Panc1 (cell line): Measurements from ENCODE around the gene GANAB. TPM values are rescaled to one million over a fixed set of nuclear protein-coding genes. Genes with fewer than 3 reads are reported as not detected.
A peak's percentile ranks its signal among the peaks of the same experiment; 100 is the strongest.

ENCODE experiments used
- ATAC-seq: fragments of 200-7000 bp; cut with Tn5 transposase; 2 replicates; pipeline ENCODE4 v1.9.1; 2020; ENCODE audit warnings: mild to moderate bottlenecking, moderate library complexity
- Bru-seq: library from RNA; stranded (reverse); fragments of 400-500 nt; gene quantifications from one replicate; lab custom pipeline; 2021; lab: Mats Ljungman, UMichigan
- BruChase-seq, 2 experiments: library from RNA; stranded (reverse); fragments of 400-500 nt; gene quantifications; one replicate each; lab custom pipeline; 2021; lab: Mats Ljungman, UMichigan
- BruUV-seq: library from RNA; stranded (reverse); fragments of 400-500 nt; replicated peaks from 2 replicates; lab custom pipeline; 2021; lab: Mats Ljungman, UMichigan
- CTCF ChIA-PET: fragments of 300-600 bp; sonication (Branson Sonifier 250); formaldehyde crosslinking; loops from one replicate; lab custom pipeline; 2022; ENCODE audit warnings: antibody characterized with exemption; lab: Charles Lee
- POLR2A ChIA-PET: fragments of 300-600 bp; sonication (Branson Sonifier 250); formaldehyde crosslinking; loops from one replicate; lab custom pipeline; 2022; ENCODE audit warnings: antibody characterized with exemption; lab: Charles Lee
- DNase-seq: peaks from one replicate; pipeline ENCODE4 v3.0.0-alpha.2; 2010; ENCODE audit warnings: low read depth, low spot score
- H3K27ac ChIP-seq: 2 replicates; pipeline ENCODE4 v1.5.1; 2011; ENCODE audit warnings: mild to moderate bottlenecking, low read length, inconsistent platforms
- H3K27me3 ChIP-seq: fragments of 200-500 bp; sonication (Bioruptor generic); 2 replicates; pipeline ENCODE4 v1.6.0; 2014; ENCODE audit warnings: low read length, inconsistent platforms; ENCODE audit not compliant: control insufficient read depth, insufficient read depth
- H3K36me3 ChIP-seq: fragments of 200-500 bp; sonication (Bioruptor generic); 2 replicates; pipeline ENCODE4 v1.5.1; 2014; ENCODE audit warnings: inconsistent platforms, mild to moderate bottlenecking, low read length, moderate library complexity; ENCODE audit not compliant: control insufficient read depth, insufficient read depth
- H3K4me1 ChIP-seq: 2 replicates; pipeline ENCODE4 v1.5.1; 2011; ENCODE audit warnings: inconsistent platforms, mild to moderate bottlenecking, low read length, moderate library complexity; ENCODE audit not compliant: control insufficient read depth, insufficient read depth
- H3K4me3 ChIP-seq, 2 experiments: 2 replicates each; pipeline ENCODE4 v1.5.1; 2011 to 2012; ENCODE audit warnings: low read depth in 2 of 2, low read length in 2 of 2, mild to moderate bottlenecking in 2 of 2, inconsistent platforms in 1 of 2, moderate library complexity in 1 of 2
- H3K9me3 ChIP-seq: fragments of 200-500 bp; sonication (Bioruptor generic); 2 replicates; pipeline ENCODE4 v1.5.1; 2014; ENCODE audit warnings: low read depth, mild to moderate bottlenecking, inconsistent platforms, low read length, moderate library complexity; ENCODE audit not compliant: control insufficient read depth, insufficient read depth
- CTCF ChIP-seq: fragments of 450-650 bp; IDR thresholded peaks from 2 replicates; pipeline ENCODE4 v1.5.1; 2017; ENCODE audit warnings: mild to moderate bottlenecking
- POLR2AphosphoS5 ChIP-seq: IDR thresholded peaks from 2 replicates; pipeline ENCODE4 v1.6.1; 2012; ENCODE audit warnings: mild to moderate bottlenecking, low read depth, low read length, moderate library complexity
- REST ChIP-seq, 2 experiments: IDR thresholded peaks; 2 replicates each; pipeline ENCODE4 v1.6.1; 2011 to 2012; ENCODE audit warnings: low read depth in 2 of 2, control low read depth in 1 of 2, low read length in 1 of 2, mild to moderate bottlenecking in 1 of 2, moderate library complexity in 1 of 2; ENCODE audit not compliant: insufficient read depth in 1 of 2
- SIN3A ChIP-seq: IDR thresholded peaks from 2 replicates; pipeline ENCODE4 v1.6.1; 2012; ENCODE audit warnings: low read depth, mild to moderate bottlenecking, low read length, moderate library complexity, borderline replicate concordance; ENCODE audit not compliant: insufficient read depth
- TCF7L2 ChIP-seq: IDR thresholded peaks from 2 replicates; pipeline ENCODE4 v1.6.1; 2011; ENCODE audit warnings: mild to moderate bottlenecking, low read depth, low read length, inconsistent platforms
- in situ Hi-C: cut with HindIII; loops from 2 replicates; pipeline ENCODE4 v1.10.0; 2016; ENCODE audit warnings: low sequenced_read_pairs, low pct_unique_long_range_greater_than_20kb
- intact Hi-C: fragments of 100-400 bp; cut with micrococcal nuclease; formaldehyde crosslinking; loops from one replicate; pipeline ENCODE4 v1.10.0; 2022; ENCODE audit not compliant: unreplicated experiment
- long read RNA-seq: library from polyadenylated mRNA; unstranded; transcript quantifications from one replicate; pipeline ENCODE4 v2.0.0, GENCODE V29; 2021; ENCODE audit not compliant: unreplicated experiment
- polyA plus RNA-seq: library from polyadenylated mRNA; unstranded; fragments of >200 nt; gene quantifications from one replicate; pipeline ENCODE4 v1.2.1, GENCODE V29; 2012; ENCODE audit warnings: missing spikeins; ENCODE audit not compliant: insufficient read length
- total RNA-seq: library from RNA; stranded (reverse); gene quantifications from one replicate; pipeline ENCODE4 v1.2.1, GENCODE V29; 2021; ENCODE audit not compliant: unreplicated experiment

GANAB gene
- 415 TPM for total RNA-seq
- polyA plus RNA-seq, result 318 TPM
- Bru-seq, nascent RNA, result percentile 90 among the genes with signal in this experiment
- BruChase-seq, experiment 1, labeled RNA remaining after a 2-hour chase, result percentile 96 among the genes with signal in this experiment
- BruChase-seq, experiment 2, labeled RNA remaining after a 6-hour chase, result percentile 97 among the genes with signal in this experiment
- long read RNA-seq, transcript GANAB-202 (24 exons, 3,608 nt), result major isoform, 29 of 418 reads
- long read RNA-seq, transcript GANAB-201 (25 exons, 3,906 nt), result minor isoform, 14 of 418 reads
- long read RNA-seq, partial matches to known transcripts, result 46 of 418 reads
- long read RNA-seq, other reads (novel, unspliced or antisense), result 326 of 418 reads

GRCh38 chr11:62645946-62646824, at the start of gene GANAB:
Gene GANAB (minus strand): TSS chr11:62646613. CDS start chr11:62646599, 14 bp downstream.
- ATAC-seq (peak; percentile 98), DNase-seq (peak; percentile 80)
- no peaks in the 10 kb centered on the region for H3K36me3 ChIP-seq
- H3K9me3 ChIP-seq, result no peaks in the 10 kb centered on the region
- no peaks in the 10 kb centered on the region for H3K27me3 ChIP-seq
- POLR2A ChIA-PET, result interaction anchor here (0.5 to 0.6 kb wide), 4 partner anchors 10 to 40 kb away, joined by 3 to 13 read pairs (median 6); partner anchors contain the start of genes C11orf98 and CSKMT
- H3K4me1 ChIP-seq, result peaks cover 21% of the 10 kb centered on the region
- TF ChIP-seq CTCF (no peak), POLR2AphosphoS5 (peak; percentile 97), SIN3A (peak; percentile 84; the same call in 1 of the 2 replicates), REST (IDR thresholded peaks at IDR 0.05; ENCODE audit: insufficient read depth in 1 of 2, low read depth in 2 of 2, low read length in 1 of 2) (no peak), TCF7L2 (no peak)
- BruUV-seq, result no TSS peak
- intact Hi-C loops (no loop called here), in situ Hi-C loops (no loop called here)
- peak within 1 kb of the TSS; percentile 80 for H3K27ac ChIP-seq
- peak within 1 kb of the TSS; percentile 69 to 92 for H3K4me3 ChIP-seq
- CTCF ChIA-PET, result no interaction called here

GRCh38 chr11:62694455-62695167, 48.2 kb upstream of the GANAB start:
- intact Hi-C loops, result no loop called here
- ATAC-seq (peak; percentile 85), DNase-seq (peak; percentile 46)
- no peaks in the 10 kb centered on the region for H3K36me3 ChIP-seq
- H3K27me3 ChIP-seq, result no peaks in the 10 kb centered on the region
- no peak for TF ChIP-seq POLR2AphosphoS5
- no peak for TF ChIP-seq TCF7L2
- no peak for TF ChIP-seq REST (IDR thresholded peaks at IDR 0.05; ENCODE audit: insufficient read depth in 1 of 2, low read depth in 2 of 2, low read length in 1 of 2)
- TF ChIP-seq SIN3A, result no peak
- peak; percentile 90 for TF ChIP-seq CTCF
- in situ Hi-C loops, result no loop called here
- H3K4me1 ChIP-seq, result no peaks in the 10 kb centered on the region
- POLR2A ChIA-PET, result interaction anchor here (0.6 kb wide), 1 partner anchor 136 kb away, joined by 3 read pairs; no protein-coding TSS in a partner anchor
- BruUV-seq, result no TSS peak
- no peak overlapping the region for H3K4me3 ChIP-seq
- CTCF ChIA-PET, result interaction anchor here (0.7 kb wide), 1 partner anchor 76 kb away, joined by 6 read pairs; no protein-coding TSS in a partner anchor
- no peaks in the 10 kb centered on the region for H3K9me3 ChIP-seq
- H3K27ac ChIP-seq, result no peak overlapping the region
